Measurements from ENCODE around the gene ADPRH. TPM values are rescaled to one million over a fixed set of nuclear protein-coding genes. Genes with fewer than 3 reads are reported as not detected.
"Not testable (repeated sequence)": the region's sequence is repeated elsewhere in the genome, so short reads cannot be mapped to it uniquely, and the experiment has no call there.

The ADPRH gene
- total and polyA plus RNA-seq, 2 of the 4 experiments (the other 2 are of a cell fraction) = under 0.01 to 0.12 TPM

GRCh38 chr3:119552928-119553327 is 26.4 kb upstream of the ADPRH start:
- H2BK120ac ChIP-seq (ENCODE audit: low read depth, low read length); ATAC-seq (ENCODE audit: low read depth); H2BK20ac ChIP-seq (ENCODE audit: low read depth, low read length); CTCF ChIA-PET; H3K27ac ChIP-seq (ENCODE audit: insufficient read depth, low read length); H3K4me3 ChIP-seq (ENCODE audit: insufficient read depth, low read depth, low read length); H4K8ac ChIP-seq (ENCODE audit: low read depth in 2 of 2, low read length in 2 of 2); H3K9me3 ChIP-seq (ENCODE audit: control insufficient read depth, insufficient read depth, low read length); BruUV-seq (replicated peaks); H3K9ac ChIP-seq (ENCODE audit: low read depth, low read length); intact Hi-C loops (cut with micrococcal nuclease); H3K56ac ChIP-seq (ENCODE audit: extremely low read depth, insufficient read depth, low read length); H3K4me2 ChIP-seq (ENCODE audit: low read depth, low read length); POLR2A ChIA-PET (ENCODE audit: unreplicated experiment); H4K5ac ChIP-seq (ENCODE audit: low read depth, low read length); H3K14ac ChIP-seq (replicated peaks; ENCODE audit: low read depth, low read length); H3K36me3 ChIP-seq (ENCODE audit: control insufficient read depth, insufficient read depth, low read length); H2AFZ ChIP-seq (replicated peaks; ENCODE audit: low read length, poor library complexity); H4K20me1 ChIP-seq (ENCODE audit: insufficient read depth, low read length); H3K23ac ChIP-seq (ENCODE audit: low read depth, low read length); H2BK15ac ChIP-seq (ENCODE audit: low read depth, low read length); H2AK9ac ChIP-seq (replicated peaks; ENCODE audit: low read depth, low read length, poor library complexity); DNase-seq; H3K79me1 ChIP-seq (ENCODE audit: low read depth in 1 of 2, low read length in 2 of 2); H3K9me1 ChIP-seq (ENCODE audit: insufficient read depth, low read length); H3K4me1 ChIP-seq (ENCODE audit: control insufficient read depth, insufficient read depth, low read length); H3K18ac ChIP-seq (ENCODE audit: low read depth, low read length); dilution Hi-C loops (cut with HindIII; ENCODE audit: low sequenced_read_pairs, unreplicated experiment); H2AK5ac ChIP-seq (ENCODE audit: low read depth, low read length); H3K4ac ChIP-seq (ENCODE audit: low read depth, low read length); H4K91ac ChIP-seq (ENCODE audit: insufficient read depth, low read depth, low read length); H2BK5ac ChIP-seq (ENCODE audit: low read depth, low read length, poor library complexity, severe bottlenecking); in situ Hi-C loops (cut with MboI; ENCODE audit: low sequenced_read_pairs): not testable (repeated sequence)
- H3K27me3 ChIP-seq (ENCODE audit: control insufficient read depth, insufficient read depth, low read length) = peaks cover 21% of the 10 kb centered on the region
- whole genome bisulfite sequencing, 2 experiments (ENCODE audit: extremely low coverage in 2 of 2, insufficient read length in 1 of 2) = no CpG with 5 or more reads among the region's 6 CpGs
